HEK293 (cell line): ENCODE data around the gene LRRK1.

Experiments
- TCF7L2 ChIP-seq: IDR thresholded peaks from 2 replicates; pipeline ENCODE4 v1.6.1; 2011; ENCODE audit warnings: low read depth, mild to moderate bottlenecking, inconsistent platforms, low read length, moderate library complexity, borderline replicate concordance
- ZNF169 ChIP-seq: fragments of 450-650 bp; formaldehyde crosslinking; IDR thresholded peaks from 2 replicates; pipeline ENCODE4 v1.5.1; 2016; ENCODE audit warnings: missing biosample characterization, missing genetic modification characterization
- ZNF175 ChIP-seq: fragments of 450-650 bp; formaldehyde crosslinking; IDR thresholded peaks from 2 replicates; pipeline ENCODE4 v1.5.1; 2016; ENCODE audit warnings: missing biosample characterization, missing genetic modification characterization
- TF ChIP-seq, protein P1 (sequence below): fragments of 450-650 bp; formaldehyde crosslinking; IDR thresholded peaks from 2 replicates; pipeline ENCODE4 v1.5.1; 2016; ENCODE audit warnings: missing biosample characterization, missing genetic modification characterization, low read depth
- TF ChIP-seq, protein P2 (sequence below): fragments of 450-650 bp; formaldehyde crosslinking; IDR thresholded peaks from 2 replicates; pipeline ENCODE4 v1.5.1; 2016; ENCODE audit warnings: missing biosample characterization, missing genetic modification characterization

- no peak for TF ChIP-seq ZNF175 (tag by site-specific recombination)
- no peak for TF ChIP-seq ZNF169 (tag by site-specific recombination)
- TF ChIP-seq, protein P1, sequence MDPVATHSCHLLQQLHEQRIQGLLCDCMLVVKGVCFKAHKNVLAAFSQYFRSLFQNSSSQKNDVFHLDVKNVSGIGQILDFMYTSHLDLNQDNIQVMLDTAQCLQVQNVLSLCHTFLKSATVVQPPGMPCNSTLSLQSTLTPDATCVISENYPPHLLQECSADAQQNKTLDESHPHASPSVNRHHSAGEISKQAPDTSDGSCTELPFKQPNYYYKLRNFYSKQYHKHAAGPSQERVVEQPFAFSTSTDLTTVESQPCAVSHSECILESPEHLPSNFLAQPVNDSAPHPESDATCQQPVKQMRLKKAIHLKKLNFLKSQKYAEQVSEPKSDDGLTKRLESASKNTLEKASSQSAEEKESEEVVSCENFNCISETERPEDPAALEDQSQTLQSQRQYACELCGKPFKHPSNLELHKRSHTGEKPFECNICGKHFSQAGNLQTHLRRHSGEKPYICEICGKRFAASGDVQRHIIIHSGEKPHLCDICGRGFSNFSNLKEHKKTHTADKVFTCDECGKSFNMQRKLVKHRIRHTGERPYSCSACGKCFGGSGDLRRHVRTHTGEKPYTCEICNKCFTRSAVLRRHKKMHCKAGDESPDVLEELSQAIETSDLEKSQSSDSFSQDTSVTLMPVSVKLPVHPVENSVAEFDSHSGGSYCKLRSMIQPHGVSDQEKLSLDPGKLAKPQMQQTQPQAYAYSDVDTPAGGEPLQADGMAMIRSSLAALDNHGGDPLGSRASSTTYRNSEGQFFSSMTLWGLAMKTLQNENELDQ = no peak
- TF ChIP-seq, protein P2, sequence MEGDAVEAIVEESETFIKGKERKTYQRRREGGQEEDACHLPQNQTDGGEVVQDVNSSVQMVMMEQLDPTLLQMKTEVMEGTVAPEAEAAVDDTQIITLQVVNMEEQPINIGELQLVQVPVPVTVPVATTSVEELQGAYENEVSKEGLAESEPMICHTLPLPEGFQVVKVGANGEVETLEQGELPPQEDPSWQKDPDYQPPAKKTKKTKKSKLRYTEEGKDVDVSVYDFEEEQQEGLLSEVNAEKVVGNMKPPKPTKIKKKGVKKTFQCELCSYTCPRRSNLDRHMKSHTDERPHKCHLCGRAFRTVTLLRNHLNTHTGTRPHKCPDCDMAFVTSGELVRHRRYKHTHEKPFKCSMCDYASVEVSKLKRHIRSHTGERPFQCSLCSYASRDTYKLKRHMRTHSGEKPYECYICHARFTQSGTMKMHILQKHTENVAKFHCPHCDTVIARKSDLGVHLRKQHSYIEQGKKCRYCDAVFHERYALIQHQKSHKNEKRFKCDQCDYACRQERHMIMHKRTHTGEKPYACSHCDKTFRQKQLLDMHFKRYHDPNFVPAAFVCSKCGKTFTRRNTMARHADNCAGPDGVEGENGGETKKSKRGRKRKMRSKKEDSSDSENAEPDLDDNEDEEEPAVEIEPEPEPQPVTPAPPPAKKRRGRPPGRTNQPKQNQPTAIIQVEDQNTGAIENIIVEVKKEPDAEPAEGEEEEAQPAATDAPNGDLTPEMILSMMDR (tag by site-specific recombination) = no peak
- TF ChIP-seq TCF7L2 = no peak
Measured at GRCh38 chr15:101026656-101027272, 107.6 kb downstream of the LRRK1 start.
